Neural progenitor cell (in vitro differentiated cells): ENCODE data around the gene LIN28B.

Experiments used
- EZH2 ChIP-seq: fragments of 200-600 bp; sonication (generic); IDR thresholded peaks from 2 replicates; pipeline ENCODE4 v1.6.1; 2017; ENCODE audit warnings: antibody characterized with exemption, mild to moderate bottlenecking, moderate library complexity
- TF ChIP-seq, protein P1 (sequence below): fragments of 200-600 bp; sonication (generic); IDR thresholded peaks from 2 replicates; pipeline ENCODE4 v1.5.1; 2017; ENCODE audit warnings: antibody characterized with exemption, mild to moderate bottlenecking

- TF ChIP-seq, protein P1, sequence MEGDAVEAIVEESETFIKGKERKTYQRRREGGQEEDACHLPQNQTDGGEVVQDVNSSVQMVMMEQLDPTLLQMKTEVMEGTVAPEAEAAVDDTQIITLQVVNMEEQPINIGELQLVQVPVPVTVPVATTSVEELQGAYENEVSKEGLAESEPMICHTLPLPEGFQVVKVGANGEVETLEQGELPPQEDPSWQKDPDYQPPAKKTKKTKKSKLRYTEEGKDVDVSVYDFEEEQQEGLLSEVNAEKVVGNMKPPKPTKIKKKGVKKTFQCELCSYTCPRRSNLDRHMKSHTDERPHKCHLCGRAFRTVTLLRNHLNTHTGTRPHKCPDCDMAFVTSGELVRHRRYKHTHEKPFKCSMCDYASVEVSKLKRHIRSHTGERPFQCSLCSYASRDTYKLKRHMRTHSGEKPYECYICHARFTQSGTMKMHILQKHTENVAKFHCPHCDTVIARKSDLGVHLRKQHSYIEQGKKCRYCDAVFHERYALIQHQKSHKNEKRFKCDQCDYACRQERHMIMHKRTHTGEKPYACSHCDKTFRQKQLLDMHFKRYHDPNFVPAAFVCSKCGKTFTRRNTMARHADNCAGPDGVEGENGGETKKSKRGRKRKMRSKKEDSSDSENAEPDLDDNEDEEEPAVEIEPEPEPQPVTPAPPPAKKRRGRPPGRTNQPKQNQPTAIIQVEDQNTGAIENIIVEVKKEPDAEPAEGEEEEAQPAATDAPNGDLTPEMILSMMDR = no peak
- TF ChIP-seq EZH2 = no peak
Observed at GRCh38 chr6:104949206-104949605, 7.7 kb upstream of the LIN28B start.
